K562 (cell line): ENCODE data around the gene PRRT2.

Experiments
- E2F8 ChIP-seq: fragments of 450-650 bp; IDR thresholded peaks from 2 replicates; pipeline ENCODE4 v1.7.1; 2018; ENCODE audit warnings: mild to moderate bottlenecking, low read depth; ENCODE audit not compliant: partially characterized antibody
- ETV6 ChIP-seq, 3 experiments: fragments of 150-350 bp in 1 of 3; sonication (generic) in 1 of 3; formaldehyde crosslinking in 1 of 3; IDR thresholded peaks; 2 replicates each; pipeline versions ENCODE4 v1.6.1 to v1.8.0; 2014 to 2022; ENCODE audit warnings: borderline replicate concordance in 2 of 3, low read depth in 2 of 3, antibody characterized with exemption in 1 of 3, low read length in 1 of 3, mild to moderate bottlenecking in 1 of 3, missing genetic modification reagents in 1 of 3
- EZH2 ChIP-seq: IDR thresholded peaks from 2 replicates; pipeline ENCODE4 v1.6.1; 2012; ENCODE audit warnings: low read depth, mild to moderate bottlenecking, inconsistent platforms, low read length, borderline replicate concordance
- KLF16 ChIP-seq: IDR thresholded peaks from 2 replicates; pipeline ENCODE4 v1.6.1; 2016; ENCODE audit warnings: antibody characterized with exemption
- MCM2 ChIP-seq: fragments of 450-650 bp; IDR thresholded peaks from 2 replicates; pipeline ENCODE4 v1.6.1; 2017; ENCODE audit warnings: low read depth, mild to moderate bottlenecking
- MNT ChIP-seq, 2 experiments: fragments of 450-650 bp; conservative IDR thresholded peaks; 2 replicates each; pipeline ENCODE4 v1.6.1; 2017; ENCODE audit warnings: mild to moderate bottlenecking in 2 of 2, moderate library complexity in 2 of 2
- PML ChIP-seq: IDR thresholded peaks from 2 replicates; pipeline ENCODE4 v1.6.1; 2012; ENCODE audit warnings: low read length, inconsistent platforms
- RAD21 ChIP-seq, 2 experiments: fragments of 250-450 bp in 1 of 2; fragments of 450-650 bp in 1 of 2; sonication (Bioruptor Pico) in 1 of 2; formaldehyde crosslinking in 1 of 2; IDR thresholded peaks in 1 of 2; conservative IDR thresholded peaks in 1 of 2; 2 replicates each; pipeline versions ENCODE4 v1.4.0 to v1.8.0; 2020 to 2022; ENCODE audit warnings: mild to moderate bottlenecking in 2 of 2, moderate library complexity in 1 of 2
- REST ChIP-seq, 2 experiments: fragments of 450-650 bp; formaldehyde crosslinking in 1 of 2; IDR thresholded peaks; 2 replicates each; pipeline versions ENCODE4 v1.4.0 to v1.6.1; 2014 to 2020; ENCODE audit warnings: mild to moderate bottlenecking in 2 of 2, borderline replicate concordance in 1 of 2, low read depth in 1 of 2
- STAT5A ChIP-seq: IDR thresholded peaks from 2 replicates; pipeline ENCODE4 v1.6.1; 2012; ENCODE audit warnings: low read length, inconsistent platforms, borderline replicate concordance
- TAF1 ChIP-seq: IDR thresholded peaks from 2 replicates; pipeline ENCODE4 v1.6.1; 2011; ENCODE audit warnings: mild to moderate bottlenecking, low read length, moderate library complexity; ENCODE audit not compliant: insufficient read depth, control insufficient read depth, severe bottlenecking; ENCODE audit errors: extremely low read depth
- UBTF ChIP-seq, 2 experiments: IDR thresholded peaks; 2 replicates each; pipeline ENCODE4 v1.6.1; 2012; ENCODE audit warnings: improper control_type of control experiment in 2 of 2, low read depth in 2 of 2, low read length in 2 of 2, borderline replicate concordance in 1 of 2
- ZNF395 ChIP-seq: fragments of 200-800 bp; sonication (Bioruptor generic); IDR thresholded peaks from 2 replicates; pipeline ENCODE4 v1.6.1; 2017; ENCODE audit warnings: missing genetic modification characterization, missing compliant biosample characterization

- TF ChIP-seq STAT5A: no peak
- no peak for TF ChIP-seq MNT (conservative IDR thresholded peaks at IDR 0.05)
- no peak for TF ChIP-seq UBTF (IDR thresholded peaks at IDR 0.05; ENCODE audit: borderline replicate concordance in 1 of 2, low read depth in 2 of 2, low read length in 2 of 2)
- no peak for TF ChIP-seq E2F8
- TF ChIP-seq KLF16: no peak
- no peak for TF ChIP-seq ZNF395 (CRISPR knock-in tag)
- TF ChIP-seq REST (IDR thresholded peaks at IDR 0.05; ENCODE audit: borderline replicate concordance): no peak
- TF ChIP-seq REST (CRISPR knock-in tag; IDR thresholded peaks at IDR 0.05; ENCODE audit: low read depth): no peak
- no peak for TF ChIP-seq MCM2
- no peak for TF ChIP-seq PML
- no peak for TF ChIP-seq ETV6 (IDR thresholded peaks at IDR 0.05; ENCODE audit: borderline replicate concordance in 1 of 2, low read depth in 2 of 2, low read length in 1 of 2)
- no peak for TF ChIP-seq ETV6 (CRISPR knock-in tag; IDR thresholded peaks at IDR 0.05; ENCODE audit: borderline replicate concordance)
- TF ChIP-seq RAD21 (CRISPR knock-in tag; conservative IDR thresholded peaks at IDR 0.05 in 1 of 2, IDR thresholded peaks at IDR 0.05 in 1 of 2): no peak
- no peak for TF ChIP-seq EZH2
- TF ChIP-seq TAF1: no peak
Observed at GRCh38 chr16:29813644-29814562, 1.9 kb downstream of the PRRT2 start.
